AG10803 (cell line): Measurements from ENCODE around the gene VPS29.

Source experiments
- DNase-seq: peaks from one replicate; pipeline ENCODE4 v3.0.0; 2010; ENCODE audit warnings: low read depth
- H3K4me3 ChIP-seq: 2 replicates; pipeline ENCODE4 v1.5.1; 2011; ENCODE audit warnings: mild to moderate bottlenecking, low read length, control low read depth
- TF ChIP-seq, protein P1 (sequence below): conservative IDR thresholded peaks from 2 replicates; pipeline ENCODE4 v1.5.1; 2011; ENCODE audit warnings: mild to moderate bottlenecking, low read length, control low read depth, inconsistent platforms

The VPS29 gene

GRCh38 chr12:110543965-110544364 is 42.1 kb upstream of the VPS29 start:
- H3K4me3 ChIP-seq, result no peak overlapping the region
- no peak for DNase-seq
- TF ChIP-seq, protein P1, sequence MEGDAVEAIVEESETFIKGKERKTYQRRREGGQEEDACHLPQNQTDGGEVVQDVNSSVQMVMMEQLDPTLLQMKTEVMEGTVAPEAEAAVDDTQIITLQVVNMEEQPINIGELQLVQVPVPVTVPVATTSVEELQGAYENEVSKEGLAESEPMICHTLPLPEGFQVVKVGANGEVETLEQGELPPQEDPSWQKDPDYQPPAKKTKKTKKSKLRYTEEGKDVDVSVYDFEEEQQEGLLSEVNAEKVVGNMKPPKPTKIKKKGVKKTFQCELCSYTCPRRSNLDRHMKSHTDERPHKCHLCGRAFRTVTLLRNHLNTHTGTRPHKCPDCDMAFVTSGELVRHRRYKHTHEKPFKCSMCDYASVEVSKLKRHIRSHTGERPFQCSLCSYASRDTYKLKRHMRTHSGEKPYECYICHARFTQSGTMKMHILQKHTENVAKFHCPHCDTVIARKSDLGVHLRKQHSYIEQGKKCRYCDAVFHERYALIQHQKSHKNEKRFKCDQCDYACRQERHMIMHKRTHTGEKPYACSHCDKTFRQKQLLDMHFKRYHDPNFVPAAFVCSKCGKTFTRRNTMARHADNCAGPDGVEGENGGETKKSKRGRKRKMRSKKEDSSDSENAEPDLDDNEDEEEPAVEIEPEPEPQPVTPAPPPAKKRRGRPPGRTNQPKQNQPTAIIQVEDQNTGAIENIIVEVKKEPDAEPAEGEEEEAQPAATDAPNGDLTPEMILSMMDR, result no peak

GRCh38 chr12:110543252-110543959 is 41.5 kb upstream of the VPS29 start:
- TF ChIP-seq, protein P1, result no peak
- DNase-seq, result no peak
- no peak overlapping the region for H3K4me3 ChIP-seq

- no peak for DNase-seq
- H3K4me3 ChIP-seq, result no peak overlapping the region
- TF ChIP-seq, protein P1, result no peak
Measured at GRCh38 chr12:110540048-110540447, 38.1 kb upstream of the VPS29 start.

DNA sequence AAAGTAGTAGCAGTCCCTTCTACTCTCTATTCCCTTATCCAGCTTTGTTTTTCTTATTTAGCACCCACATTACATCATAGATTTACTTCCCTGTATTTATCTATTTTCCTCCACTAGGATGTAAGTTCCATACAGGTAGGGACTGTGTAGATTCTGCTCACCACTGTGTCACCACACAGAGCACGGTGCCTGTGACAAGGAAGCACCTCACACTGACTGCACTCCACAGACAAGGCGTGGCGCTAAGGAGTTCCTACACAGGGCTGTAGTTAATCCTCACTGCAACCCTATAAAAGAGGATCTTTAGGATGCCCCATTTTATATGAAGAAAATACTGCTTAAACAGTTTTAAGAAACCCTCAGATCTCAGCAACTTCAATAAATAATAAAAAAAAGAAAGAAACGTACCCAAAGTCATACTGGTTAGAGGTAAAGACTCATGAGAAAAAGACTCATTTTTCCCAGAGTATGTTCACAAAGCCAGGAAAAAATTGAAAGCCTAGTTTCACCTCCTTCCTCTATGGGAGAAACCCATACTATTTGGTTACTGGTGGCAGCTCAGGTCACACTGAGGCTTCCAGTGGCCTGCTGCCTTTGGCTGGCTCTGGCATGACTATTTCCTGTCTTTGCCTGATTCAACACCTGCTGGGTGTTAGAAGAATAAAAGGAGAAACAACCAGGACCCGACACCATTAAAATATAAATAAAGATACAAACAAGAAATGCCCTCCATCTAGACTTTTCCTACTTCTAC is 37.1 kb upstream of the VPS29 start:
- DNase-seq, result no peak
- no peak overlapping the region for H3K4me3 ChIP-seq
- TF ChIP-seq, protein P1, result no peak

- DNase-seq, result no peak
- TF ChIP-seq, protein P1, result no peak
- H3K4me3 ChIP-seq, result no peak overlapping the region
Measured at GRCh38 chr12:110537605-110538409, 35.9 kb upstream of the VPS29 start.

GRCh38 chr12:110536834-110537604 is 35.1 kb upstream of the VPS29 start:
- no peak overlapping the region for H3K4me3 ChIP-seq
- peak; percentile 40 for DNase-seq
- TF ChIP-seq, protein P1, result no peak
